Endothelial cell (in vitro differentiated cells): ENCODE data around the gene HOOK1. TPM values are rescaled to one million over a fixed set of nuclear protein-coding genes. Genes with fewer than 3 reads are reported as not detected.
"Not testable (repeated sequence)": the region's sequence is repeated elsewhere in the genome, so short reads cannot be mapped to it uniquely, and the experiment has no call there.

Experiments
- DNase-seq: peaks from one replicate; pipeline ENCODE4 v3.0.0; 2021; ENCODE audit warnings: low spot score
- H3K27ac Mint-ChIP-seq: one replicate; pipeline ENCODE4 v1.8.0; 2021; ENCODE audit warnings: mixed read lengths, inconsistent platforms; ENCODE audit not compliant: unreplicated experiment
- H3K27me3 Mint-ChIP-seq: one replicate; pipeline ENCODE4 v1.8.0; 2021; ENCODE audit warnings: mild to moderate bottlenecking, moderate library complexity, mixed read lengths, inconsistent platforms; ENCODE audit not compliant: unreplicated experiment
- H3K36me3 Mint-ChIP-seq: one replicate; pipeline ENCODE4 v1.8.0; 2021; ENCODE audit warnings: mild to moderate bottlenecking, low read depth, mixed read lengths, inconsistent platforms; ENCODE audit not compliant: unreplicated experiment
- H3K4me1 Mint-ChIP-seq: one replicate; pipeline ENCODE4 v1.8.0; 2021; ENCODE audit warnings: mild to moderate bottlenecking, mixed read lengths, inconsistent platforms; ENCODE audit not compliant: unreplicated experiment
- H3K4me3 Mint-ChIP-seq: one replicate; pipeline ENCODE4 v1.8.0; 2021; ENCODE audit warnings: mild to moderate bottlenecking, mixed read lengths, inconsistent platforms; ENCODE audit not compliant: unreplicated experiment
- H3K9me3 Mint-ChIP-seq: one replicate; pipeline ENCODE4 v1.8.0; 2021; ENCODE audit warnings: mixed read lengths, inconsistent platforms; ENCODE audit not compliant: unreplicated experiment
- total RNA-seq: library from RNA; stranded (reverse); fragmentation: NEBNext Ultra II Directional; extraction: Animal tissue kit (Norgen Biotek cat#: 25700); gene quantifications from one replicate; pipeline ENCODE4 v1.2.1, GENCODE V29; 2021; ENCODE audit not compliant: unreplicated experiment
- TF ChIP-seq, protein P1 (sequence below): fragments of 200-600 bp; sonication (generic); IDR thresholded peaks from one replicate; pipeline ENCODE4 v1.5.0; 2021; ENCODE audit warnings: antibody characterized with exemption; ENCODE audit not compliant: unreplicated experiment

HOOK1 gene
- total RNA-seq, 1 donor from 2014 or later, result 8.2 TPM

DNA sequence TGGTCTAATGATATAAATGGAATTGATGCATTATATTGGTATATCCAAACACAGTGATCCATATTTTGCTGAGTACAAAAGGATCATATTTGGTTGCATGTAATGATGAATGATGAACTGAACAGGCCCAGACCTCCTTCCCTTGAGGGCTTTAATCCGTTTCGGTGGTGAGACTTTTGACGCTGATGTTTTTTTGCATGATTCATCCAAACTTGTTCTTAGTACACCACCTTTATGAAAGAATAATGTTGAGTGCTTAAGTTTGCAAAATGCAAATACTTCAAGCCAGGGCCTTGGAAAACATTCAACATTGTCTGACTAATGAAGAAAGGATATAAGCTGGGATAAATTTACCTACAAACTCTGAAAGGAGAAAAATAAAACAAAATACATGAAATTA lies 19.2 kb downstream of the HOOK1 start:
- Mint-ChIP-seq H3K36me3 (no peaks in the 10 kb centered on the region), H3K4me1 (no peaks in the 10 kb centered on the region), H3K4me3 (no peak overlapping the region), H3K9me3 (no peaks in the 10 kb centered on the region), H3K27ac (no peak overlapping the region), H3K27me3 (peaks cover 2% of the 10 kb centered on the region)
- no peak for DNase-seq
- TF ChIP-seq, protein P1, sequence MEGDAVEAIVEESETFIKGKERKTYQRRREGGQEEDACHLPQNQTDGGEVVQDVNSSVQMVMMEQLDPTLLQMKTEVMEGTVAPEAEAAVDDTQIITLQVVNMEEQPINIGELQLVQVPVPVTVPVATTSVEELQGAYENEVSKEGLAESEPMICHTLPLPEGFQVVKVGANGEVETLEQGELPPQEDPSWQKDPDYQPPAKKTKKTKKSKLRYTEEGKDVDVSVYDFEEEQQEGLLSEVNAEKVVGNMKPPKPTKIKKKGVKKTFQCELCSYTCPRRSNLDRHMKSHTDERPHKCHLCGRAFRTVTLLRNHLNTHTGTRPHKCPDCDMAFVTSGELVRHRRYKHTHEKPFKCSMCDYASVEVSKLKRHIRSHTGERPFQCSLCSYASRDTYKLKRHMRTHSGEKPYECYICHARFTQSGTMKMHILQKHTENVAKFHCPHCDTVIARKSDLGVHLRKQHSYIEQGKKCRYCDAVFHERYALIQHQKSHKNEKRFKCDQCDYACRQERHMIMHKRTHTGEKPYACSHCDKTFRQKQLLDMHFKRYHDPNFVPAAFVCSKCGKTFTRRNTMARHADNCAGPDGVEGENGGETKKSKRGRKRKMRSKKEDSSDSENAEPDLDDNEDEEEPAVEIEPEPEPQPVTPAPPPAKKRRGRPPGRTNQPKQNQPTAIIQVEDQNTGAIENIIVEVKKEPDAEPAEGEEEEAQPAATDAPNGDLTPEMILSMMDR, result no peak

GRCh38 chr1:59837857-59838256 lies 23.1 kb downstream of the HOOK1 start:
- not testable (repeated sequence) for H3K9me3 Mint-ChIP-seq, DNase-seq, H3K27me3 Mint-ChIP-seq, H3K4me1 Mint-ChIP-seq, H3K36me3 Mint-ChIP-seq, H3K27ac Mint-ChIP-seq, H3K4me3 Mint-ChIP-seq

GRCh38 chr1:59845091-59845490 lies 30.3 kb downstream of the HOOK1 start:
- Mint-ChIP-seq H3K9me3 (no peaks in the 10 kb centered on the region), H3K27ac (no peak overlapping the region)

GRCh38 chr1:59846209-59846894 lies 31.6 kb downstream of the HOOK1 start:
- TF ChIP-seq, protein P1, result no peak
- no peak overlapping the region for H3K27ac Mint-ChIP-seq
- H3K4me3 Mint-ChIP-seq, result no peak overlapping the region
- no peaks in the 10 kb centered on the region for H3K36me3 Mint-ChIP-seq
- DNase-seq, result no peak
- H3K4me1 Mint-ChIP-seq, result no peaks in the 10 kb centered on the region
- H3K9me3 Mint-ChIP-seq, result no peaks in the 10 kb centered on the region
- H3K27me3 Mint-ChIP-seq, result no peaks in the 10 kb centered on the region

More at GRCh38 chr1:59845091-59845490, 30.3 kb downstream of the HOOK1 start:
- no peaks in the 10 kb centered on the region for H3K4me1 Mint-ChIP-seq
- no peak for DNase-seq
- no peaks in the 10 kb centered on the region for H3K27me3 Mint-ChIP-seq
- H3K36me3 Mint-ChIP-seq, result no peaks in the 10 kb centered on the region
- no peak overlapping the region for H3K4me3 Mint-ChIP-seq
- TF ChIP-seq, protein P1, result no peak

GRCh38 chr1:59846895-59847282 lies 32.1 kb downstream of the HOOK1 start:
- H3K4me1 Mint-ChIP-seq, result no peaks in the 10 kb centered on the region
- DNase-seq, result no peak
- no peaks in the 10 kb centered on the region for H3K36me3 Mint-ChIP-seq
- H3K4me3 Mint-ChIP-seq, result no peak overlapping the region
- TF ChIP-seq, protein P1, result no peak
- H3K27ac Mint-ChIP-seq, result no peak overlapping the region
- H3K9me3 Mint-ChIP-seq, result no peaks in the 10 kb centered on the region
- H3K27me3 Mint-ChIP-seq, result no peaks in the 10 kb centered on the region
